Lower lobe of right lung (tissue), 2 donors: Measurements from ENCODE around the gene NXNL2. TPM values are rescaled to one million over a fixed set of nuclear protein-coding genes. Genes with fewer than 3 reads are reported as not detected.
A peak's percentile ranks its signal among the peaks of the same experiment; 100 is the strongest.

ENCODE experiments used
- ATAC-seq, 2 donors: fragments of 200-7000 bp; cut with Tn5 transposase; one replicate each; pipeline ENCODE4 v1.9.1; 2020 to 2022; ENCODE audit warnings: mild to moderate bottlenecking in 2 of 2, moderate library complexity in 2 of 2
- DNase-seq: peaks from one replicate; pipeline ENCODE4 v3.0.0-alpha.2; 2020
- H3K27ac ChIP-seq: fragments of 200-600 bp; one replicate; pipeline ENCODE4 v1.8.0; 2022
- H3K27me3 ChIP-seq: fragments of 200-600 bp; one replicate; pipeline ENCODE4 v1.8.0; 2022; ENCODE audit warnings: low read depth
- H3K36me3 ChIP-seq: fragments of 200-600 bp; one replicate; pipeline ENCODE4 v1.8.0; 2022; ENCODE audit warnings: mild to moderate bottlenecking
- H3K4me1 ChIP-seq: fragments of 200-600 bp; one replicate; pipeline ENCODE4 v1.8.0; 2022
- H3K4me3 ChIP-seq: fragments of 200-600 bp; one replicate; pipeline ENCODE4 v1.8.0; 2022; ENCODE audit warnings: mild to moderate bottlenecking
- H3K9me3 ChIP-seq: fragments of 200-600 bp; one replicate; pipeline ENCODE4 v1.8.0; 2022
- CTCF ChIP-seq: fragments of 200-600 bp; IDR thresholded peaks from one replicate; pipeline ENCODE4 v1.8.0; 2022; ENCODE audit warnings: antibody characterized with exemption, mild to moderate bottlenecking
- intact Hi-C: fragments of 100-400 bp; cut with DNase I; formaldehyde crosslinking; loops from one replicate; pipeline ENCODE4 v1.11.0; 2022
- total RNA-seq: library from RNA; stranded (reverse); fragmentation: NEBNext Ultra II Directional; extraction: Animal tissue kit (Norgen Biotek cat#: 25700); gene quantifications from one replicate; pipeline ENCODE4 v1.2.1, GENCODE V29; 2021
- donor health status: DM: no; HTN: yes; CAD: no; lungs with severe emphysema.

NXNL2 gene
- total RNA-seq, 1 donor from 2014 or later = 0.71 TPM

- Histone ChIP-seq H3K27ac (no peak overlapping the region), H3K27me3 (no peaks in the 10 kb centered on the region), H3K4me3 (no peak overlapping the region), H3K36me3 (no peaks in the 10 kb centered on the region), H3K4me1 (peaks cover 3% of the 10 kb centered on the region), H3K9me3 (no peaks in the 10 kb centered on the region)
- TF ChIP-seq CTCF = no peak
- intact Hi-C loops = no loop called here
- ATAC-seq (no peak), DNase-seq (no peak)
These were observed 53.1 kb downstream of the NXNL2 start for GRCh38 chr9:88587885-88588649.

- ATAC-seq (peak in 1 of 2 donors; percentile 41), DNase-seq (no peak)
- H3K9me3 ChIP-seq = no peaks in the 10 kb centered on the region
- no peaks in the 10 kb centered on the region for H3K36me3 ChIP-seq
- no peaks in the 10 kb centered on the region for H3K4me1 ChIP-seq
- TF ChIP-seq CTCF = no peak
- H3K27ac ChIP-seq = no peak overlapping the region
- H3K27me3 ChIP-seq = no peaks in the 10 kb centered on the region
- no peak overlapping the region for H3K4me3 ChIP-seq
- intact Hi-C loops = loop anchor here (10.0 kb wide), 1 partner anchor 405 kb away; the partner anchor contains the start of gene S1PR3
These were observed 54.7 kb downstream of the NXNL2 start for GRCh38 chr9:88589656-88590055.

DNA sequence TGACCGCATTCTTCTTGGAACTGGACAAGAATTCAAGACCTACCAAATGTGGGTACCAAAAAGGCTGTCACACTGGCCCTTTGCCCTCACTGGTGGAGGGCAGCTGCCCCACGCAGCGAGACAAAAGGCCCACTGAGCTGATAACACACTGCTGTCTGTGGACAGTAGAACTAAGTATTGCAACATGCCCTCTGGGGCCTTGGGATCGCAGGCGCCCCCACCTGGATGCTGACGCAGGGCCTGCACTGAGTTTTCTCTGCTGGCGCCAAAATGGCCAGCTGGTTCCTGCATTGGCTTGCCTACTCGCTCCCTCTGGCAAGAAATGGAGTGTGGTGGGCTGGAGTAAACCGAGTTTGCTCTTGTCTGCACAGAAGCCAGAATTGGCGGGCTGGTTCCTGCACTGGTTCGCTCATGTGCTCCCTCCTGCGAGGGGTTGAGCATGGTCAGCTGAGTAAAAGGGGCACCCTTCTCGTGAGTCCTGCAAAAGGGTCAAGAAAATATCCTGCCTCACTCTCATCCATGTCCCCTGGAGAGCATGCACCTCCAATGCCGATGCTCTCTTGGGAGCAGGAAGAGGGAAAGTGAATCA lies 55.7 kb downstream of the NXNL2 start:
- Histone ChIP-seq H3K27ac (no peak overlapping the region), H3K36me3 (no peaks in the 10 kb centered on the region), H3K9me3 (no peaks in the 10 kb centered on the region), H3K4me1 (no peaks in the 10 kb centered on the region), H3K4me3 (no peak overlapping the region), H3K27me3 (no peaks in the 10 kb centered on the region)
- no peak for DNase-seq
- intact Hi-C loops = loop anchor here (10.0 kb wide), 1 partner anchor 404 kb away; the partner anchor contains the start of gene S1PR3
- no peak for TF ChIP-seq CTCF
- ATAC-seq = no peak

DNA sequence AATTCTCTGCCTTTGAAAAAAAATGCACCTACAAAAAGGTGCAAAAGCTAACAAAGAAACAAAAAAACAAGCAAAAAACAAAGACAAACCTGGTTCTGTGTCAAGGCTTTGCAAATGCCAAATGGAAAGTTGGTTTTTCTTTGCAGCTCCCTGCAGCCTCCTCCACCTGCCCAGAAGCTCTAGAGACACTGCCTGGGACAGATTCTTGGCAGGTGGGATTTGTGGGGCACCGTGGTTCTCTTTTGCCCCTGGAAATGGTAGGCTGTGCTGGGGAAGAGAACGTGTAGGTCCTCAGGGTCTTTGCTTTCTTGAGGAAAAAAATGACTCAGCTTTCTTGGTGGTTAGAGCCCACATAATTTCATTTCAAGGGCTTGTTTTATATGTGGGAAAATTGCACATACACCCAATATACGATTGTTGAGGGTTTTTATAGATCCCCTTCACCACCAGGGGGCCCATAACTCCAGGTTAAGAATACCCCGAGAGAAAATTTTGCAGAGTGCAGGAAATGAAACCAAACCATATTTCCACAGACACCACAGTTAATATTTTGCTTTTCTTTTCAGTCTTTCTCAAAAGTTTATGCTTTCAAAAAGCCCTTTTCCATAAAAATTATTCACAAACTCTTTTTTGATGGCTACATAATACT lies 58.7 kb downstream of the NXNL2 start:
- Histone ChIP-seq H3K4me3 (no peak overlapping the region), H3K27me3 (peaks cover 4% of the 10 kb centered on the region), H3K9me3 (no peaks in the 10 kb centered on the region), H3K36me3 (no peaks in the 10 kb centered on the region), H3K4me1 (no peaks in the 10 kb centered on the region), H3K27ac (no peak overlapping the region)
- no peak for DNase-seq
- intact Hi-C loops = loop anchor here (10.0 kb wide), 1 partner anchor 401 kb away; the partner anchor contains the start of gene S1PR3
- ATAC-seq = peak; percentile 76 to 78
- TF ChIP-seq CTCF = peak; percentile 67

Other genes starting within 250 kb of the NXNL2 start
- gene SPIN1, start 146.7 kb upstream of the NXNL2 start, total RNA-seq = 59.5 TPM